Neural progenitor cell (in vitro differentiated cells): Measurements from ENCODE around the gene FRMPD1.

ENCODE experiments used
- CTCF ChIP-seq: fragments of 200-600 bp; sonication (generic); IDR thresholded peaks from 2 replicates; pipeline ENCODE4 v1.5.1; 2017; ENCODE audit warnings: antibody characterized with exemption, mild to moderate bottlenecking
- EZH2 ChIP-seq: fragments of 200-600 bp; sonication (generic); IDR thresholded peaks from 2 replicates; pipeline ENCODE4 v1.6.1; 2017; ENCODE audit warnings: antibody characterized with exemption, mild to moderate bottlenecking, moderate library complexity
- EZH2phosphoT487 ChIP-seq: fragments of 200-600 bp; sonication (generic); IDR thresholded peaks from 2 replicates; pipeline ENCODE4 v1.6.1; 2017; ENCODE audit warnings: antibody characterized with exemption

- TF ChIP-seq CTCF (no peak), EZH2 (no peak), EZH2phosphoT487 (no peak)
Measured at GRCh38 chr9:37611961-37612360, 38.8 kb upstream of the FRMPD1 start.
